MM.1S (cell line): ENCODE measurements around the gene VASH2.
"Not testable (repeated sequence)": the region's sequence is repeated elsewhere in the genome, so short reads cannot be mapped to it uniquely, and the experiment has no call there.

Experiments
- CTCF ChIP-seq: fragments of 300-600 bp; sonication (generic); IDR thresholded peaks from 2 replicates; pipeline ENCODE4 v1.5.1; 2016; ENCODE audit warnings: antibody characterized with exemption, low read length, mixed read lengths
- EZH2 ChIP-seq: fragments of 300-600 bp; sonication (generic); optimal IDR thresholded peaks from 2 replicates; pipeline ENCODE3; 2017; ENCODE audit warnings: low read depth, mild to moderate bottlenecking, antibody characterized with exemption, low read length, mixed read lengths

GRCh38 chr1:212914110-212914509, 36.2 kb upstream of the VASH2 start:
- TF ChIP-seq CTCF, EZH2: not testable (repeated sequence)
